Thyroid gland (tissue), 4 donors: Measurements from ENCODE around the gene PIP4K2C.

Experiments
- POLR2A ChIP-seq, 2 donors: fragments of 450-650 bp; IDR thresholded peaks; one replicate each; pipeline ENCODE4 v1.6.1; 2017; ENCODE audit warnings: antibody characterized with exemption in 2 of 2, mild to moderate bottlenecking in 2 of 2, moderate library complexity in 1 of 2
- TF ChIP-seq, protein P1 (sequence below), 6 experiments: fragments of 200-600 bp in 3 of 6; fragments of 450-650 bp in 3 of 6; sonication (generic) in 3 of 6; IDR thresholded peaks; one replicate each; pipeline ENCODE4 v1.5.1; 2016 to 2019; ENCODE audit warnings: antibody characterized with exemption in 6 of 6, mild to moderate bottlenecking in 2 of 6, inconsistent platforms in 1 of 6, moderate library complexity in 1 of 6

DNA sequence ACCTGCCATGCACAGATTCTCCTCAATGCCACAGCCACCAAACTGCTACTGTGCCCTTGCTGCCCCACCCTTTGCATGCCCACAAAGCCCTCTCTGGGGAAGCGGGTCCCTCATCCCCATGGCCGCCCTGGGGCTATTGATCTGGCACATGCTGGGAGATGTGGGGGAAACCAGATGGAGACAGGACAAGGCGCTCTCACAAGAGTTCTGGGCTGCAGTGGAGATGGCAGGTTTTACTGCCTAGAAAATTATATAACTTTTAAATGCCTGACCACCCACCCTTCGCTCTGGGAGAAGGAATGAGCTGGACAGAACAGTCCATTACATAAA lies 10.6 kb upstream of the PIP4K2C start:
- TF ChIP-seq, protein P1, sequence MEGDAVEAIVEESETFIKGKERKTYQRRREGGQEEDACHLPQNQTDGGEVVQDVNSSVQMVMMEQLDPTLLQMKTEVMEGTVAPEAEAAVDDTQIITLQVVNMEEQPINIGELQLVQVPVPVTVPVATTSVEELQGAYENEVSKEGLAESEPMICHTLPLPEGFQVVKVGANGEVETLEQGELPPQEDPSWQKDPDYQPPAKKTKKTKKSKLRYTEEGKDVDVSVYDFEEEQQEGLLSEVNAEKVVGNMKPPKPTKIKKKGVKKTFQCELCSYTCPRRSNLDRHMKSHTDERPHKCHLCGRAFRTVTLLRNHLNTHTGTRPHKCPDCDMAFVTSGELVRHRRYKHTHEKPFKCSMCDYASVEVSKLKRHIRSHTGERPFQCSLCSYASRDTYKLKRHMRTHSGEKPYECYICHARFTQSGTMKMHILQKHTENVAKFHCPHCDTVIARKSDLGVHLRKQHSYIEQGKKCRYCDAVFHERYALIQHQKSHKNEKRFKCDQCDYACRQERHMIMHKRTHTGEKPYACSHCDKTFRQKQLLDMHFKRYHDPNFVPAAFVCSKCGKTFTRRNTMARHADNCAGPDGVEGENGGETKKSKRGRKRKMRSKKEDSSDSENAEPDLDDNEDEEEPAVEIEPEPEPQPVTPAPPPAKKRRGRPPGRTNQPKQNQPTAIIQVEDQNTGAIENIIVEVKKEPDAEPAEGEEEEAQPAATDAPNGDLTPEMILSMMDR (IDR thresholded peaks at IDR 0.05), result no peak
- no peak for TF ChIP-seq POLR2A (IDR thresholded peaks at IDR 0.05)
